Breast epithelium (tissue), 4 donors: ENCODE measurements around the gene PRSS2. TPM values are rescaled to one million over a fixed set of nuclear protein-coding genes. Genes with fewer than 3 reads are reported as not detected.

Experiments used
- DNase-seq, 2 donors: peaks; one replicate each; pipeline ENCODE4 v3.0.0-alpha.2; 2019; ENCODE audit warnings: low spot score in 2 of 2
- H3K27ac ChIP-seq, 2 donors: fragments of 200-600 bp; sonication (generic) in 1 of 2; one replicate each; pipeline ENCODE4 v1.5.1; 2016 to 2019; ENCODE audit warnings: mild to moderate bottlenecking in 1 of 2
- H3K27me3 ChIP-seq, 2 donors: fragments of 200-600 bp; sonication (generic) in 1 of 2; one replicate each; pipeline versions ENCODE4 v1.5.1 to v1.6.0; 2017 to 2019; ENCODE audit warnings: control low read depth in 1 of 2, mild to moderate bottlenecking in 1 of 2
- H3K36me3 ChIP-seq: fragments of 200-600 bp; one replicate; pipeline ENCODE4 v1.5.1; 2019
- H3K4me1 ChIP-seq, 2 donors: fragments of 200-600 bp; sonication (generic); one replicate each; pipeline ENCODE4 v1.5.1; 2016 to 2019; ENCODE audit warnings: control low read depth in 1 of 2
- H3K4me3 ChIP-seq, 3 donors: fragments of 200-600 bp; sonication (generic); 1 replicate in 2 of 3; 2 replicates in 1 of 3; pipeline ENCODE4 v1.5.1; 2016 to 2019; ENCODE audit warnings: mild to moderate bottlenecking in 3 of 3, moderate library complexity in 2 of 3
- H3K9me3 ChIP-seq, 2 donors: fragments of 200-600 bp; sonication (generic) in 1 of 2; one replicate each; pipeline ENCODE4 v1.5.1; 2016 to 2019; ENCODE audit warnings: control low read depth in 1 of 2
- POLR2A ChIP-seq: fragments of 450-650 bp; IDR thresholded peaks from one replicate; pipeline ENCODE4 v1.6.1; 2016; ENCODE audit warnings: antibody characterized with exemption, mild to moderate bottlenecking, moderate library complexity
- POLR2AphosphoS5 ChIP-seq, 3 donors: sonication (generic); formaldehyde crosslinking; IDR thresholded peaks; one replicate each; pipeline ENCODE4 v1.6.1; 2017; ENCODE audit warnings: antibody characterized with exemption in 3 of 3
- intact Hi-C: fragments of 100-400 bp; cut with DNase I; formaldehyde crosslinking; loops from one replicate; pipeline ENCODE4 v1.15.1; 2023; ENCODE audit warnings: low total_unique reads
- total RNA-seq, 3 donors: library from RNA; depleted of rRNA; stranded (reverse); fragments of >200 nt; gene quantifications; one replicate each; pipeline ENCODE4 v1.1.0, GENCODE V29; 2016
- TF ChIP-seq, protein P1 (sequence below), 3 donors: fragments of 450-650 bp; IDR thresholded peaks; one replicate each; pipeline ENCODE4 v1.5.1; 2016 to 2017; ENCODE audit warnings: antibody characterized with exemption in 3 of 3, mild to moderate bottlenecking in 3 of 3, moderate library complexity in 3 of 3

PRSS2 gene
- total RNA-seq, 3 donors from 2014 or later = not detected

DNA sequence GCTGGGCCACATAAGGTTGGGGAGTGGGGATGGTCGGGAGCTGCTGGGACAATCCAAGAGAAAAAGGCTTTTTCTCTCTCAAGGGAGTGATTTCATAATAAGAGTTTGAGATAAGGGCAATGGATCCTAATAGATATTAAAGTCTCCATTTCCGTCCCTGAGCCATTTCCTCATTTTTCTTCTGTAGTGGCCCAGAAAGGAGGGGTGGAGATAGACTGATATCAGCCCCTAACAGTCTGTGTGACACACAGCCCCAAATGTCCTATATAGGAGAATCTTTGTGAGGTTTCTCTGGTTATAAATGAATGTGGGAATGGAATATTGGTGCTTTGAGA is 35.2 kb downstream of the PRSS2 start:
- Histone ChIP-seq H3K36me3 (no peaks in the 10 kb centered on the region), H3K27me3 (no peaks in the 10 kb centered on the region), H3K4me3 (no peak overlapping the region), H3K4me1 (no peaks in the 10 kb centered on the region), H3K27ac (no peak overlapping the region), H3K9me3 (no peaks in the 10 kb centered on the region)
- TF ChIP-seq POLR2AphosphoS5 (IDR thresholded peaks at IDR 0.05) (no peak), POLR2A (no peak)
- TF ChIP-seq, protein P1, sequence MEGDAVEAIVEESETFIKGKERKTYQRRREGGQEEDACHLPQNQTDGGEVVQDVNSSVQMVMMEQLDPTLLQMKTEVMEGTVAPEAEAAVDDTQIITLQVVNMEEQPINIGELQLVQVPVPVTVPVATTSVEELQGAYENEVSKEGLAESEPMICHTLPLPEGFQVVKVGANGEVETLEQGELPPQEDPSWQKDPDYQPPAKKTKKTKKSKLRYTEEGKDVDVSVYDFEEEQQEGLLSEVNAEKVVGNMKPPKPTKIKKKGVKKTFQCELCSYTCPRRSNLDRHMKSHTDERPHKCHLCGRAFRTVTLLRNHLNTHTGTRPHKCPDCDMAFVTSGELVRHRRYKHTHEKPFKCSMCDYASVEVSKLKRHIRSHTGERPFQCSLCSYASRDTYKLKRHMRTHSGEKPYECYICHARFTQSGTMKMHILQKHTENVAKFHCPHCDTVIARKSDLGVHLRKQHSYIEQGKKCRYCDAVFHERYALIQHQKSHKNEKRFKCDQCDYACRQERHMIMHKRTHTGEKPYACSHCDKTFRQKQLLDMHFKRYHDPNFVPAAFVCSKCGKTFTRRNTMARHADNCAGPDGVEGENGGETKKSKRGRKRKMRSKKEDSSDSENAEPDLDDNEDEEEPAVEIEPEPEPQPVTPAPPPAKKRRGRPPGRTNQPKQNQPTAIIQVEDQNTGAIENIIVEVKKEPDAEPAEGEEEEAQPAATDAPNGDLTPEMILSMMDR (IDR thresholded peaks at IDR 0.05) = no peak
- intact Hi-C loops = no loop called here
- no peak for DNase-seq

DNA sequence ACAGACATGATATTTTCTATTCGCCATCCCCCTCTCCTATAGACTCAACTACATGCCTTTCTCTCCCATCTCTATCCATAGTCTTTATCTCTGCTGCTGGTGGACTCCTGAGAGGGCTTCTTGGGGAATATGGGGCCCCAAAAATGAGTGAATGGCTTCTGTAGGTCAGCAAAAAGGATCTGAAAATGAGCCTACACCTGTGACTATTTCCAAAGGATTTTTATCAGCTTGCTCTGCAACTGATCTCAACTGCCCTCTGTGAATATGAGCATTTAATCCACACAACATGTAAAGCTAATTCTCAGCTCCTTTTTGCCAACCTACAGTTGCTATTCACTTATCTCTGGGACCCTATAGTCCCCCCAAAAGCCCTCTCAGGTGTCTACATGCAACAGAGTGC is 36.2 kb downstream of the PRSS2 start:
- Histone ChIP-seq H3K4me3 (no peak overlapping the region), H3K27me3 (peaks cover 0 to 3% of the 10 kb centered on the region in 2 donors), H3K9me3 (no peaks in the 10 kb centered on the region), H3K27ac (no peak overlapping the region), H3K36me3 (no peaks in the 10 kb centered on the region), H3K4me1 (no peaks in the 10 kb centered on the region)
- TF ChIP-seq POLR2AphosphoS5 (IDR thresholded peaks at IDR 0.05) (no peak), POLR2A (no peak)
- TF ChIP-seq, protein P1 (IDR thresholded peaks at IDR 0.05) = no peak
- intact Hi-C loops = no loop called here
- no peak for DNase-seq

DNA sequence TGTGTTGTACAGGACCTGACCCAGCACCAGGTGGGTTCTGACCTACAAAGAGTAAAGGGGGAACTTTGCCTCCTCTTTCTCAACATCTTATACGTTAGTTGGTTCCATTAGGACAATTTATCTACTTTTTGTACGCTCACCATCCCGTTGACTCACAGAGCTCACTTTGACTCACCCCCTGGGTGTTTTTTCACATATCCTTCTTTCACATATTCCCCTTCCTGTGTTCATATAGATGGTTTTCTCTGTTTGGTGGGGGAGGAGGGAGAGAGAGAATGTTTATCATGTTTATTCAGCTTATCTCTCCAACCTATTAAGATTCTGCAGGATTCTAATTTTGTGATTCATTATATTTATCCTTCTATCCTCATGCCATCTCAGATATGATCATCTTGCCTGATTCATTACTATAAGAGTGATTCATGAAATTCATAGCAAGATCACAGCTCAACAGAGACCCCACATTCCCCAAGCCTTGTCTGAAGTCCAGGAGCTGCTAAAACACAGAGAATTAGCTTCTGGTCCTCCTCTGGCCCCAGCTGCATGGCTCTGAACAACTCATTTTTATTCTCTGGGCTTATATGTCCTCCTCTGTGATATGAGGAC is 37.2 kb downstream of the PRSS2 start:
- H3K27ac ChIP-seq = no peak overlapping the region
- TF ChIP-seq POLR2AphosphoS5 (IDR thresholded peaks at IDR 0.05) = no peak
- no peak for TF ChIP-seq POLR2A
- TF ChIP-seq, protein P1 (IDR thresholded peaks at IDR 0.05) = no peak
- no peaks in the 10 kb centered on the region for H3K9me3 ChIP-seq
- H3K36me3 ChIP-seq = no peaks in the 10 kb centered on the region
- H3K4me1 ChIP-seq = no peaks in the 10 kb centered on the region
- intact Hi-C loops = no loop called here
- no peak for DNase-seq
- peaks cover 0 to 13% of the 10 kb centered on the region in 2 donors for H3K27me3 ChIP-seq
- no peak overlapping the region for H3K4me3 ChIP-seq

DNA sequence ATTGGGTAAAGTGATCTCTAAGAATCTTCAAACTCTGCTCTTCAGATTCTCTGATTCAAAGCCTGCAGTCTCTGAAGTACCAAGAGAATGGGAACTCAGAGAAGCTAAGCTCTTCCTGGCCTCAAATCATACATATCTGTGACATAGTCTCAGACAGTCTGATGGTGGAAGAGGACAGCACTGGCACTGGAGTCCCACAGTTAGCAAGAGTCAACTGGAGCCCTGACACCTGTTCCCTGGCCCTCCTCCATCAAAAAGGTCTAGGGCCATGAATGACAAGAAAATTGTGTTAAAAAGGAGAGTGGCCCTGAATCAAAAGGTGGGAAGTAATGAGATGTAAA is 37.7 kb downstream of the PRSS2 start:
- intact Hi-C loops = no loop called here
- Histone ChIP-seq H3K4me1 (no peaks in the 10 kb centered on the region), H3K27ac (no peak overlapping the region), H3K9me3 (no peaks in the 10 kb centered on the region), H3K4me3 (no peak overlapping the region), H3K27me3 (peaks cover 0 to 16% of the 10 kb centered on the region in 2 donors), H3K36me3 (no peaks in the 10 kb centered on the region)
- no peak for DNase-seq
- TF ChIP-seq POLR2AphosphoS5 (IDR thresholded peaks at IDR 0.05) (no peak), POLR2A (no peak)
- TF ChIP-seq, protein P1 (IDR thresholded peaks at IDR 0.05) = no peak

DNA sequence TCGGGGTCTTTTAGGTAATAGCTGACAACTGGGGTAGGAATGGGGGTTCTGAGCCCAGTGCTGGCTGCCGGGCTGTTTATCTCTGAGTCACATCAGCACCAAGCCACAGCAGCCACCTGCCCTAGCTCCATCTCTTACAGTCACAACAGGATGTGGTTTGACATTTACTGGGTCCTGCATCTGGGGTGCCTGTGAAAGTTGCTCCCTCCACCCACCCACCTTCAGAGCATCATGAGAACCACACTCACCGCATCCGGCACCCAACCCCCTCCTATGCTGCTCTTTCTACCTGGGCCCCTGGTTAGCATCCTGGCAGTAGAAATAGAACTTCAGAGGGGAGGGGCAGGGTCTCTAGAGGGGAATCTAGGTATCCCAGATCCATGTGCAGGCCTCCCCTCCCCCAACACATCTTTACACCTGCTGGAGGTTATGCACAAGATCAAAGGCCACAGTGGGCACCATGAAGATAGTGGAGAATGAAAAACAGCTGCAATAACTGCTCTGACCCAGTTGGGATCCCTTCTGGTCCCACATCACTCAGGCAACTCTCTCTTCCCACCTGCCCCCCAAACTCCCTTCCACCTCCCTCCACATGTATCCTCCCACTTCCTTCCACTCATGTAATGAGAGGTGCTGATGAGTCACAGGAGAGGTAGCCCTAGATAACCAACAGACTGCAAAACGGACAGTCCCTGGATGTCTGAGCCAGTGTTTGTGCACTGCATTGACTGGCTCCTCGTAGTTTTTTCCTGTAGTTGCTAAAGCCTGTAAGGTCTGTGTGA is 38.2 kb downstream of the PRSS2 start:
- Histone ChIP-seq H3K9me3 (no peaks in the 10 kb centered on the region), H3K4me3 (no peak overlapping the region), H3K27me3 (peaks cover 0 to 16% of the 10 kb centered on the region in 2 donors), H3K27ac (no peak overlapping the region), H3K4me1 (no peaks in the 10 kb centered on the region), H3K36me3 (no peaks in the 10 kb centered on the region)
- peak in 1 of 2 donors; percentile 24 for DNase-seq
- intact Hi-C loops = no loop called here
- TF ChIP-seq POLR2AphosphoS5 (IDR thresholded peaks at IDR 0.05) = no peak
- TF ChIP-seq, protein P1 (IDR thresholded peaks at IDR 0.05) = no peak
- no peak for TF ChIP-seq POLR2A
